OCI-LY3 (cell line): Measurements from ENCODE around the gene LCE3B.

Source experiments
- EZH2phosphoT487 ChIP-seq: fragments of 200-600 bp; shearing (Covaris generic); IDR thresholded peaks from 2 replicates; pipeline ENCODE4 v1.6.1; 2018; ENCODE audit warnings: antibody characterized with exemption, mixed run types, low read depth
- TF ChIP-seq, protein P1 (sequence below): fragments of 200-600, 300-600 bp; sonication (generic); IDR thresholded peaks from 2 replicates; pipeline ENCODE4 v1.5.1; 2014; ENCODE audit warnings: antibody characterized with exemption, low read length, low read depth

DNA sequence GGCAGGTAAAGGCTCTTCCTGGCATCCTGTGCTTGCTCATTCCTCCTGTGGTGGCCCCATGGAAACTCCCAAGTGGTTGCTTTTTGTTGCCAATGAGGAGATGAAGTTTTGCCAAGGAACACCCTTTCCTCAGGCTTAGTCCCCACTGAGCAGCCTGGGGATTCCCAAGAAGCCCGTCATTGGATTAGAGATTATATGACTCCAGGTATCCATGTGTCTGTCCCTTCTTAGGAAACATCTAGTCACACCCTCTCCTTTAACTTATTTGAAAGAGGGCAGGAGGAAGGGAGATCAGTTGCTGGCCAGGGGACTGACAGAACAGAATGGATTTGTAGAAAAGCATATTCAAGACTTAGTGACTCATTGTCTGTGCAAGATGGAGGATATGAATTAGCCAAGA, 13.1 kb downstream of the LCE3B start:
- TF ChIP-seq, protein P1, sequence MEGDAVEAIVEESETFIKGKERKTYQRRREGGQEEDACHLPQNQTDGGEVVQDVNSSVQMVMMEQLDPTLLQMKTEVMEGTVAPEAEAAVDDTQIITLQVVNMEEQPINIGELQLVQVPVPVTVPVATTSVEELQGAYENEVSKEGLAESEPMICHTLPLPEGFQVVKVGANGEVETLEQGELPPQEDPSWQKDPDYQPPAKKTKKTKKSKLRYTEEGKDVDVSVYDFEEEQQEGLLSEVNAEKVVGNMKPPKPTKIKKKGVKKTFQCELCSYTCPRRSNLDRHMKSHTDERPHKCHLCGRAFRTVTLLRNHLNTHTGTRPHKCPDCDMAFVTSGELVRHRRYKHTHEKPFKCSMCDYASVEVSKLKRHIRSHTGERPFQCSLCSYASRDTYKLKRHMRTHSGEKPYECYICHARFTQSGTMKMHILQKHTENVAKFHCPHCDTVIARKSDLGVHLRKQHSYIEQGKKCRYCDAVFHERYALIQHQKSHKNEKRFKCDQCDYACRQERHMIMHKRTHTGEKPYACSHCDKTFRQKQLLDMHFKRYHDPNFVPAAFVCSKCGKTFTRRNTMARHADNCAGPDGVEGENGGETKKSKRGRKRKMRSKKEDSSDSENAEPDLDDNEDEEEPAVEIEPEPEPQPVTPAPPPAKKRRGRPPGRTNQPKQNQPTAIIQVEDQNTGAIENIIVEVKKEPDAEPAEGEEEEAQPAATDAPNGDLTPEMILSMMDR = no peak
- TF ChIP-seq EZH2phosphoT487 = no peak
